ENCODE data around the gene DERL3.

GRCh38 chr22:23883658-23884057, 44.9 kb upstream of the DERL3 start:
- TF ChIP-seq POLR2A (IDR thresholded peaks at IDR 0.05): no peak
- TF ChIP-seq CTCF (IDR thresholded peaks at IDR 0.05): no peak

Data from adrenal gland (tissue), 5 donors.